IPS DF 6.9 (cell line): ENCODE results near the gene NDUFS8.

Source experiments
- DNase-seq: peaks from one replicate; pipeline ENCODE4 v3.0.0-alpha.2; 2013; ENCODE audit warnings: low read depth, low spot score
- H3K27ac ChIP-seq: one replicate; pipeline ENCODE4 v1.5.1; 2013; ENCODE audit warnings: low read length, control low read depth
- H3K27me3 ChIP-seq: 2 replicates; pipeline ENCODE4 v1.6.1; 2013; ENCODE audit warnings: mild to moderate bottlenecking, low read length; ENCODE audit not compliant: control insufficient read depth, insufficient read depth
- H3K36me3 ChIP-seq: 2 replicates; pipeline ENCODE4 v1.6.1; 2013; ENCODE audit warnings: low read length; ENCODE audit not compliant: control insufficient read depth, insufficient read depth
- H3K4me1 ChIP-seq: 2 replicates; pipeline ENCODE4 v1.6.1; 2013; ENCODE audit warnings: low read length; ENCODE audit not compliant: control insufficient read depth, insufficient read depth
- H3K4me3 ChIP-seq: 2 replicates; pipeline ENCODE4 v1.5.1; 2013; ENCODE audit warnings: mild to moderate bottlenecking, low read length
- H3K9me3 ChIP-seq: 2 replicates; pipeline ENCODE4 v1.6.1; 2013; ENCODE audit warnings: low read length, inconsistent platforms; ENCODE audit not compliant: control insufficient read depth, insufficient read depth
- WGBS: extraction: QIAGEN DNeasy Blood & Tissue Kit; methylation state at CpG from one replicate; pipeline ENCODE4 v1.1.7; 2013; ENCODE audit warnings: mixed read lengths, missing lambda C conversion rate; ENCODE audit not compliant: insufficient read length, insufficient coverage; 5-methylcytosine and 5-hydroxymethylcytosine counted together

NDUFS8 gene

DNA sequence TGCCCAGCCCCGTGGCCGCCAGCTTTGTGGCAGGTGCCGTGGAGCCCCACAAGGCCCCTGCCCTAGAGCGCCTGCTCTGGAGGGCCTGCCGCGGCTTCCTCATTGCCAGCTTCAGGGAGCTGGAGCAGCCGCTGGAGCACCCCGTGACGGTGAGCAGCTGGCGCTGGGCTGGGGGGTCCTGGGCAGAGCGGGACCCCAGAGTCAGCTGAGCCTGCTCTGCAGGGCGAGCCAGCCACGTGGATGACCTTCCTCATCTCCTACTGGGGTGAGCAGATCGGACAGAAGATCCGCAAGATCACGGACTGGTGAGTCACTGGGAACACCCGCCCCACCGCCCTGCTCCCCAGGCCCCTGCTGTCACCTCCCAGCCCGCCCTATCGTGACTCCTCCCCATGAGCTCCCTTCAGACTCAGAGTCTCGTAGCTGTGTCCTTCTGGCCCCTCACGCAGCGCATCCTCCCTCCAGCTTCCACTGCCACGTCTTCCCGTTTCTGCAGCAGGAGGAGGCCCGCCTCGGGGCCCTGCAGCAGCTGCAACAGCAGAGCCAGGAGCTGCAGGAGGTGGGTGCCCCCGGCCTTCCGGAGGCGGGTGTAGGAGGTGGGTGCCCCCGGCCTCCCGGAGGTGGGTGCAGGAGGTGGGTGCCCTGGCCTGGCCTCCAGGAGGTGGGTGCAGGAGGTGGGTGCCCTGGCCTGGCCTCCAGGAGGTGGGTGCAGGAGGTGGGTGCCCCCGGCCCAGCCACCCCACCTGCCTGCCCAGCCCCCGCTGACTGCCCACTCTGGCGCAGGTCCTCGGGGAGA is 13.1 kb downstream of the NDUFS8 start:
- Histone ChIP-seq H3K27ac (no peak overlapping the region), H3K4me3 (no peak overlapping the region), H3K9me3 (no peaks in the 10 kb centered on the region), H3K36me3 (no peaks in the 10 kb centered on the region; the same call in 1 of the 2 replicates), H3K27me3 (no peaks in the 10 kb centered on the region), H3K4me1 (peaks cover 4% of the 10 kb centered on the region)
- no CpG with 5 or more reads among the region's 36 CpGs for WGBS
- DNase-seq = no peak

DNA sequence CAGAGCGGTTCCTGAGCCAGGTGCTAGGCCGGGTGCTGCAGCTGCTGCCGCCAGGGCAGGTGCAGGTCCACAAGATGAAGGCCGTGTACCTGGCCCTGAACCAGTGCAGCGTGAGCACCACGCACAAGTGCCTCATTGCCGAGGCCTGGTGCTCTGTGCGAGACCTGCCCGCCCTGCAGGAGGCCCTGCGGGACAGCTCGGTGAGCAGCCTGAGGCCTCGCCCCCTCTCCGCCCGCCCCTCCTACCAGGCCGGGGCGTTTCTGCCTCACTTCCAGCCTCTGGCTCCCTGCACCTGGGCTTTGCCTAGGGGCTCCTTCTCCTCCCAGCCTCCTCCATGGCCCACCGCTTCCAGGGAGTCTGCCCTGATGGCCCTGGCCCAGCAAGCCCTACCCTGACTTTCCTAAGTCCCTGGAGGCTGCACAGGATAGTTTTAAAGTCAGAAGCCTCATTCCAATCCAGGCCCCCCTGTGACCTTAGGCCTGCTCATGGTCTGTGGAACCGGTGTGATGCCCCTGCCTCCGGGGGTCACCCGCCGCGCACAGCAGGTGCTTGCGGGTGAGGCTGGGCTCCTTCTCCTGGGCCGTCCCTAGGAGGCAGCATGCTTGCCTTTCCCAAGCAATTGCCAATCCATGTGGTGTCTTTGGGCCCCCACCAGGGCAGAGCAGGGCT is 13.8 kb downstream of the NDUFS8 start:
- WGBS = no CpG with 5 or more reads among the region's 24 CpGs
- H3K36me3 ChIP-seq = no peaks in the 10 kb centered on the region; the same call in 1 of the 2 replicates
- H3K4me1 ChIP-seq = peaks cover 4% of the 10 kb centered on the region

DNA sequence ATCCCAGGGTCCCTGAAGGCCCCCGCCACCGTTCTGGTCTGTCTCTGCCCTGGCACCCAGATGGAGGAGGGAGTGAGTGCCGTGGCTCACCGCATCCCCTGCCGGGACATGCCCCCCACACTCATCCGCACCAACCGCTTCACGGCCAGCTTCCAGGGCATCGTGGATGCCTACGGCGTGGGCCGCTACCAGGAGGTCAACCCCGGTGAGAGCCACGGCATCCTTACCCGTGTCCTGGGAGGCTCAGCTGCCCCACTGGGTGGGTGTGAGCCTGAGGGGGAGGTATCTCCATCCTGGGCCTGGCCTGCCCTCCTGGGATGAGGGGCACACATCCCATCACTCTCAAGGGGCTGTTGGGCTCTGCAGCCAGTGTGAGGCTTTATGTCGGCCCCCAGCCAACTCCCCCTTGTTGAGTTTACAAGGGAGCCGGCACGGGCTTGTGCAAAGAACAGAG is 14.4 kb downstream of the NDUFS8 start:
- no peaks in the 10 kb centered on the region for H3K9me3 ChIP-seq
- no peaks in the 10 kb centered on the region for H3K27me3 ChIP-seq
- no peak overlapping the region for H3K4me3 ChIP-seq
- no peak overlapping the region for H3K27ac ChIP-seq
- H3K36me3 ChIP-seq = no peaks in the 10 kb centered on the region; the same call in 1 of the 2 replicates
- no peak for DNase-seq
- peaks cover 4% of the 10 kb centered on the region for H3K4me1 ChIP-seq
- no CpG with 5 or more reads among the region's 18 CpGs for WGBS

More for the DNA sequence above, 13.8 kb downstream of the NDUFS8 start:
- DNase-seq = no peak
- Histone ChIP-seq H3K27me3 (no peaks in the 10 kb centered on the region), H3K27ac (no peak overlapping the region), H3K4me3 (no peak overlapping the region), H3K9me3 (no peaks in the 10 kb centered on the region)

GRCh38 chr11:68047437-68048290 is 17.2 kb downstream of the NDUFS8 start:
- DNase-seq = no peak
- no CpG with 5 or more reads among the region's 37 CpGs for WGBS
- no peaks in the 10 kb centered on the region for H3K27me3 ChIP-seq
- no peaks in the 10 kb centered on the region for H3K9me3 ChIP-seq
- H3K4me1 ChIP-seq = no peaks in the 10 kb centered on the region; the same call in 1 of the 2 replicates
- H3K4me3 ChIP-seq = no peak overlapping the region
- H3K27ac ChIP-seq = no peak overlapping the region
- H3K36me3 ChIP-seq = peaks cover 2% of the 10 kb centered on the region; the same call in 1 of the 2 replicates

- no peaks in the 10 kb centered on the region; the same call in 1 of the 2 replicates for H3K4me1 ChIP-seq
- no peak overlapping the region for H3K4me3 ChIP-seq
- H3K9me3 ChIP-seq = no peaks in the 10 kb centered on the region
- H3K27ac ChIP-seq = no peak overlapping the region
- no peaks in the 10 kb centered on the region for H3K27me3 ChIP-seq
- no CpG with 5 or more reads among the region's 35 CpGs for WGBS
- H3K36me3 ChIP-seq = peaks cover 7% of the 10 kb centered on the region
- DNase-seq = no peak
These were observed 18.4 kb downstream of the NDUFS8 start for GRCh38 chr11:68048681-68049508.

DNA sequence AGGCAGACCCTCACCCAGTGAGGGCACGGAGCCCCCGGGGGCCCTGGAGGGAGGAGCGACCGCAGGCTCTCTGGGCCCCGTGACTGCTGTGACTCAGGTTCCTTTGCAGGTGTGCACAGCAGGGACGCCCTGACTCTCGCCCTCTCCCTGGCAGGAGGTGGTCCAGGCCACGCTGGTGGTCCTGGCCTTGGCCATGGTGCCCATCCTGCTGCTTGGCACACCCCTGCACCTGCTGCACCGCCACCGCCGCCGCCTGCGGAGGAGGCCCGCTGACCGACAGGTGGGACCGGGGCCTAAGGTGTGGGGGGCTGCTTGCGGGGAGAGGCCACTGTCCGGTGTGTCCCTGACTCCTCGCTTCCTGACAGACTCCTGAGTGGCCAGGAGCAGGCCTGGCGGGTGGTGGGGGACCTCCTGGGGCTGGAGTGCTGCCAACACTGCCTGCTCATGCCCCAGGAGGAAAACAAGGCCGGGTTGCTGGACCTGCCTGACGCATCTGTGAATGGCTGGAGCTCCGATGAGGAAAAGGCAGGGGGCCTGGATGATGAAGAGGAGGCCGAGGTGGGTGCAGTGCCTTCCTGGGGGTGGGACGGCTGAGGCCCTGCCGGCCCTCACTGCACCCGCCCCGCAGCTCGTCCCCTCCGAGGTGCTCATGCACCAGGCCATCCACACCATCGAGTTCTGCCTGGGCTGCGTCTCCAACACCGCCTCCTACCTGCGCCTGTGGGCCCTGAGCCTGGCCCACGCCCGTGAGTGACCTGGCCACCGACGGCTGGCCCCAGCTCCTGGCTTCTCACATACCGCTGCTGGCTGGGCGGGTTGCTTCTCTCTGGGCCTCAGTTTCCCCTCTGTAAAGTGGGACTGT is 19.3 kb downstream of the NDUFS8 start:
- Histone ChIP-seq H3K27ac (no peak overlapping the region), H3K9me3 (no peaks in the 10 kb centered on the region), H3K36me3 (peaks cover 12% of the 10 kb centered on the region), H3K4me3 (no peak overlapping the region), H3K4me1 (no peaks in the 10 kb centered on the region; the same call in 1 of the 2 replicates), H3K27me3 (no peaks in the 10 kb centered on the region)
- WGBS = no CpG with 5 or more reads among the region's 40 CpGs
- no peak for DNase-seq

- no peaks in the 10 kb centered on the region for H3K27me3 ChIP-seq
- H3K9me3 ChIP-seq = no peaks in the 10 kb centered on the region
- H3K4me3 ChIP-seq = no peak overlapping the region
- H3K27ac ChIP-seq = no peak overlapping the region
- H3K4me1 ChIP-seq = no peaks in the 10 kb centered on the region; the same call in 1 of the 2 replicates
- no CpG with 5 or more reads among the region's 18 CpGs for WGBS
- no peak for DNase-seq
- H3K36me3 ChIP-seq = peaks cover 12% of the 10 kb centered on the region
These were observed 19.9 kb downstream of the NDUFS8 start for GRCh38 chr11:68050371-68050841.

DNA sequence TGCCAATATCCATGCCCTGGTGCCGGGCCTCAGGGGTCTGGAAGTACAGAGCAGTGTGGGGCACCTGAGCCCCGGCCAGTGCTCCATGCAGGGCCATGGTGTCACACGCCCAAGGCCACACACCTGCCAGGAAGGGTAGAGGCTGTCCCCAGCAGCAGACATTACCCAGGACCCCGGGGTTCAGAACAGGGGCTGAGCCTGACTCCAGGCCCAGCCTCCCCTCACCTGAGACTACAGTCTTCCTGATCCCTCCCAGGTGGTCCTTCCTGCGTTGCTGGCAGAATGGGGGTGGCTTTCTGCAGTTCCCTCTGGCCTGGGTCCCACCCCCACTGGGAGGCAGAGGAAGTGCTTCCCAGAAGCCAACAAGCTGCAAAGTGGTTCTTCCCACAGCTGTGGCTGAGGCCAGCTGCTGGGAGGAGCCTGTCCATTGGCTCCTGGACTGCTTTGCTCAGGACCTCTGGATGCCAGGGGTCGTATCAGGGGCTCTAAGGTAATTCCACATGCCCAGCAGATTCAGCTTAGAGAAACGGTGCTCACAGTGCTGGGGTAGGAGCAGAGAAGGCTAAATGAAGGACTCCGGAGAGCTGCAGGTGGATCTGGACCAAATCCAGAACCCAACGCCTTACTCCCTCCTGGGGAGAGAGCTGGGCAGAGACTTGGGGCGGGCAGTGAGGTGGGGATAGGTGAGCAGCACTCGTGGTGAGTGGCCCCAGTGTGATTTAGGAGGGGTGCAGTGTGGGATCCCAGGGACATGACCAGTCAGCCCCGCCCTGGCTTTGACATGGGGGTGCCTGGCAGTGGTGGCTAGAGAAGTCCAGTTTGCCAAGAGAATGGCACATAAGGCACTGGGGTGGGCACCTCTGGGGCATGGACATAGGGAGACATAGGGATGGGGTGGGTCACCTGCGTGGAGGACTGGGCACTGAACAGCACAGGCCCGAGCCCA is 21.0 kb downstream of the NDUFS8 start:
- Histone ChIP-seq H3K27ac (no peak overlapping the region), H3K36me3 (peaks cover 12% of the 10 kb centered on the region), H3K27me3 (no peaks in the 10 kb centered on the region), H3K9me3 (no peaks in the 10 kb centered on the region), H3K4me3 (no peak overlapping the region), H3K4me1 (no peaks in the 10 kb centered on the region; the same call in 1 of the 2 replicates)
- WGBS = no CpG with 5 or more reads among the region's 14 CpGs
- DNase-seq = no peak
